GM21786 (cell line): ENCODE measurements around the gene HOTAIR.

ENCODE experiments used
- ATAC-seq: cut with Tn5 transposase; IDR thresholded peaks from one replicate; pipeline ENCODE4 v1.9.1; 2021; ENCODE audit not compliant: unreplicated experiment

The HOTAIR gene

GRCh38 chr12:54000116-54001114 lies 25.7 kb upstream of the HOTAIR start, which contains the start of gene HOXC9:
Gene HOXC9 (plus strand): TSS chr12:54000161. CDS start chr12:54000189, 28 bp downstream.
- ATAC-seq = no peak

- no peak for ATAC-seq
Observed at GRCh38 chr12:53999559-54000115, 24.9 kb upstream of the HOTAIR start.

GRCh38 chr12:53998900-53999236 lies 24.1 kb upstream of the HOTAIR start:
- ATAC-seq = no peak

- ATAC-seq = no peak
Observed at GRCh38 chr12:53998110-53998899, 23.6 kb upstream of the HOTAIR start.

- no peak for ATAC-seq
Observed at GRCh38 chr12:53997204-53998109, 22.7 kb upstream of the HOTAIR start.

- ATAC-seq = no peak
Observed at GRCh38 chr12:53996240-53997203, 21.8 kb upstream of the HOTAIR start.

- ATAC-seq = no peak
Observed at GRCh38 chr12:53995378-53996239, 20.9 kb upstream of the HOTAIR start.

- ATAC-seq = no peak
Observed at GRCh38 chr12:53995002-53995377, 20.2 kb upstream of the HOTAIR start.

GRCh38 chr12:53994264-53995001 lies 19.7 kb upstream of the HOTAIR start:
- no peak for ATAC-seq

- no peak for ATAC-seq
Observed at GRCh38 chr12:53994009-53994263, 19.2 kb upstream of the HOTAIR start.

- no peak for ATAC-seq
Observed at GRCh38 chr12:53993162-53994008, 18.6 kb upstream of the HOTAIR start.

- no peak for ATAC-seq
Observed at GRCh38 chr12:53992377-53992889, 17.7 kb upstream of the HOTAIR start.

GRCh38 chr12:53991077-53991460 lies 16.3 kb upstream of the HOTAIR start:
- ATAC-seq = no peak

GRCh38 chr12:53990311-53991076 lies 15.7 kb upstream of the HOTAIR start:
- ATAC-seq = no peak

- ATAC-seq = no peak
Observed at GRCh38 chr12:53989227-53990113, 14.7 kb upstream of the HOTAIR start.
